Activated naive CD8-positive, alpha-beta T cell treated with anti-CD3 and anti-CD28 coated beads, Interleukin-2, amount 50 U/mL, for 24 hours (primary cell): ENCODE measurements around the gene NDUFB2.
"Not testable (repeated sequence)": the region's sequence is repeated elsewhere in the genome, so short reads cannot be mapped to it uniquely, and the experiment has no call there.

ENCODE experiments used
- ATAC-seq: fragments of 150-1000 bp; cut with Tn5 transposase; one replicate; pipeline ENCODE4 v1.10.0; 2021
- DNase-seq: peaks from one replicate; pipeline ENCODE4 v3.0.0; 2021
- H3K27ac Mint-ChIP-seq: one replicate; pipeline ENCODE4 v1.8.0; 2021; ENCODE audit warnings: mild to moderate bottlenecking, mixed read lengths
- H3K27me3 Mint-ChIP-seq: one replicate; pipeline ENCODE4 v1.8.0; 2021; ENCODE audit warnings: mixed read lengths
- H3K36me3 Mint-ChIP-seq: one replicate; pipeline ENCODE4 v1.8.0; 2021; ENCODE audit warnings: low read depth, mixed read lengths
- H3K4me1 Mint-ChIP-seq: one replicate; pipeline ENCODE4 v1.8.0; 2021; ENCODE audit warnings: mixed read lengths
- H3K4me3 Mint-ChIP-seq: one replicate; pipeline ENCODE4 v1.8.0; 2021; ENCODE audit warnings: mild to moderate bottlenecking, moderate library complexity, mixed read lengths
- H3K9me3 Mint-ChIP-seq: one replicate; pipeline ENCODE4 v1.8.0; 2021; ENCODE audit warnings: mixed read lengths

The NDUFB2 gene

DNA sequence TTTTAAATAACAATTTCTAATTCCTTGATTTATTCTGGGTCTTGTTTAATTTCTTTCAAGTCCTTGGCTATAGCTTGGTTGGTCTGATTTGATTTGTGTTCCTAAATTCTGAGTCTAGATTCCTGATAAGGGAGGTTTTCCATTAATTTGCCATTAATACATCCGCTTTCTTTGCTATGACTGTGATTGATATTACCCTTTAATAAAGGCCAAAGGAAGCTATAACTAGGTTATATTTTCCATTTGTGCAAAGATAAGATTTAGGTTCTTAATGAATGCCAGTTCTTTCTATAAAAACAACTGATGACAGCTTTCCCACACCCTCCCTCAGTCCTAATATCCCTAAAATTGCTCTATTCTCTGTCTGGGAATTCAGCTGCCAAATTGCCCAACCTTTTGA lies 28.2 kb downstream of the NDUFB2 start:
- DNase-seq (no peak), ATAC-seq (no peak)
- no peak overlapping the region for H3K4me3 Mint-ChIP-seq
- no peak overlapping the region for H3K27ac Mint-ChIP-seq
- no peaks in the 10 kb centered on the region for H3K9me3 Mint-ChIP-seq
- peaks cover 32% of the 10 kb centered on the region for H3K4me1 Mint-ChIP-seq
- peaks cover 4% of the 10 kb centered on the region for H3K36me3 Mint-ChIP-seq
- no peaks in the 10 kb centered on the region for H3K27me3 Mint-ChIP-seq

DNA sequence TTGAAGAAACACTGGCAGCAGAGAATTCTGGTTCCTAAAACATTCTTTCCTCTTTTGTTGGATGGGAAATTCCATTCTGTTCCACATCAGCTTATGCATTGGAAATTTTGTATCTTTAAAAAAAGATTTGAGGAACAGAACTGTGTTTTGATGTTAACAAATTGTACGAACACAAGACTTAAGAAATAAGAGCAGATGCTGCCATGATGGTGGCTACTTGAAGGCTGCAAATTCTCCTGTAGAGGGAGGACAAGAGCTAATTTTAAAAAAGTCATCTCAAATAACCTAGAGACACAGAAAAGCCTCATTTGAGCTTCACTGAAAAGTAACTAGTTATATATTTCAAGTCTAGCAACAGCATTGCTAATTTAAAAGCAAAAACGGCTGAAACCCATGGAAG lies 29.8 kb downstream of the NDUFB2 start:
- peak overlapping the region; percentile 45 for H3K27ac Mint-ChIP-seq
- peaks cover 29% of the 10 kb centered on the region for H3K4me1 Mint-ChIP-seq
- no peak for ATAC-seq
- H3K9me3 Mint-ChIP-seq = no peaks in the 10 kb centered on the region
- H3K4me3 Mint-ChIP-seq = no peak overlapping the region
- no peaks in the 10 kb centered on the region for H3K36me3 Mint-ChIP-seq
- H3K27me3 Mint-ChIP-seq = no peaks in the 10 kb centered on the region
- DNase-seq = no peak

DNA sequence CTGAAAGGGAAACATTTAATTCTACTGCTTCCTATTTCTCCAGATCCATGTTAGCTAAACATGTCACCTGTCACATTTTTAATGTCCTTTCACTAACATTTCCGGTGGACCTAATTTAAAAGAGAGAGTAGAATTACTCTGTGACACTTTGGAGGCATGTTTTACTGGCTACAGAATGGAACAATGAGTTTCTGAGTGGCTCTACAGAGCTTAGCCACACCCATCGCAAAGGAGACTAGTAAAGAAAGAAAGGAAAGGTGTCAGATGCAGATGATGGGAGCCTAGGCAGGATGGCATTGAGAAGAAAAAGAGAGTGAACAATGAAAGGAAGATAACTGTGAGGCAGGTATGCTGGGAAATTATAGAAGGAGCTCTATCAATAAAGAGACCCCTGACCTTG lies 35.9 kb downstream of the NDUFB2 start:
- no peak overlapping the region for H3K4me3 Mint-ChIP-seq
- H3K27ac Mint-ChIP-seq = no peak overlapping the region

DNA sequence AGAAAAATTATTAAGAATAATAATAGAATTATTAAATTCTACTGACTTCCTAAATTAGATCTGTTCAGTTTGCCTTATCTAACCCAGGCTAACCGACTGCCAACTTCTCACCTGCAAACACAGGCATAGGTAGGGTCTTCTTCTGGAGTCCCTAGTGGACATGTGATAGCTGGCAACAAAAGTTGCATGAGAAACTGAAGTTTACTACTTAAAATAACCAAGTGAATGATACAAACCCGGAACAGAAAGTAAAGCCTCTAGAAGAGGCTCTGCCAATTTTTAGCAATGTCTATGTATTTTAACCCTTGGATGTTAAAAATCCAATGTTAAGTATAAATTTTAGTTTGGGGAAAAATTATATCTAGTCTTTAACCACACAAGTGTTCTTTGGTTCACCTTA lies 37.6 kb downstream of the NDUFB2 start:
- H3K4me1 Mint-ChIP-seq = no peaks in the 10 kb centered on the region
- DNase-seq (no peak), ATAC-seq (no peak)
- no peaks in the 10 kb centered on the region for H3K9me3 Mint-ChIP-seq
- H3K4me3 Mint-ChIP-seq = no peak overlapping the region
- H3K27me3 Mint-ChIP-seq = no peaks in the 10 kb centered on the region
- H3K36me3 Mint-ChIP-seq = peaks cover 16% of the 10 kb centered on the region
- no peak overlapping the region for H3K27ac Mint-ChIP-seq

More for the DNA sequence above, 35.9 kb downstream of the NDUFB2 start:
- no peaks in the 10 kb centered on the region for H3K9me3 Mint-ChIP-seq
- peaks cover 9% of the 10 kb centered on the region for H3K36me3 Mint-ChIP-seq
- no peak for DNase-seq
- no peaks in the 10 kb centered on the region for H3K27me3 Mint-ChIP-seq
- ATAC-seq = no peak
- H3K4me1 Mint-ChIP-seq = no peaks in the 10 kb centered on the region

DNA sequence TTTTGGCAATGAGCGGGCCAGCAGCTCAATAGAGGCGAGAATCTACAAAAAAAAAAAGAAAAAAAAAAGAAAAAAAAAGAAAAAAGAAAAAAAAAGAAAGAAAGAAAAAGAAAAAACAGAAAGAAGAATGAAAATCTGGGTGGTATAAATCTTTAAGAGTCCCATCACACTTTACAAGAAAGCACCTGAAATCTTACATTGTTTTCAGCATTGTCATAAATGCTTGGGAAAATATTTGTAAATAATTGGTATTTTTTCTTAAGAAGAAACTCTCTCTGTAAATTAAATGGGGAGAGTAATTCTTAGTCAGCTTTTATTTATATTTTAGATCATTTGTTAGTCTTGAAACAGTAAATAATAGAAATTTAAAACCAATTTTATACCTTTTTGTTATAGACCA lies 38.2 kb downstream of the NDUFB2 start:
- Mint-ChIP-seq H3K4me1 (no peaks in the 10 kb centered on the region), H3K36me3 (peaks cover 19% of the 10 kb centered on the region), H3K27me3 (no peaks in the 10 kb centered on the region), H3K4me3 (no peak overlapping the region), H3K9me3 (no peaks in the 10 kb centered on the region), H3K27ac (no peak overlapping the region)
- DNase-seq = no peak
- no peak for ATAC-seq

DNA sequence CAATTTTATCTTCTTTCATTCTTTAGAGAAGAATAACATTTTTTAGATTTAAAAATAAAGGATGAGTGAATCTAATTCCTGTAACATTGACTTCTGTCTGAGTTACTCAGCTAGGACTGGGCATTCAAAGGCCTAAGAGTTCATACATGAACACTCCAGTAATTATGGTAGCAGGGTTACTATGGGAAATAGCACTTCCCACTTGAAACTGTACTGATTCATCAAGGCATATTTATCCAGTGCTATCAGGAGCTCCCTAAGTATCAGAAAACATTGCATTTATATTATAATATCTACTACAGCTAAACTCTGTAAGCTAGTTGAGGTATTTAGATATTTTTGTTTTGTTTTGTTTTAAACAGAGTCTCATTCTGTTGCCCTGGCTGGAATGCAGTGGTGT lies 41.8 kb downstream of the NDUFB2 start:
- Mint-ChIP-seq H3K27ac (no peak overlapping the region), H3K36me3 (peaks cover 20% of the 10 kb centered on the region), H3K4me3 (no peak overlapping the region), H3K27me3 (no peaks in the 10 kb centered on the region), H3K9me3 (no peaks in the 10 kb centered on the region), H3K4me1 (no peaks in the 10 kb centered on the region)
- no peak for ATAC-seq
- DNase-seq = no peak

DNA sequence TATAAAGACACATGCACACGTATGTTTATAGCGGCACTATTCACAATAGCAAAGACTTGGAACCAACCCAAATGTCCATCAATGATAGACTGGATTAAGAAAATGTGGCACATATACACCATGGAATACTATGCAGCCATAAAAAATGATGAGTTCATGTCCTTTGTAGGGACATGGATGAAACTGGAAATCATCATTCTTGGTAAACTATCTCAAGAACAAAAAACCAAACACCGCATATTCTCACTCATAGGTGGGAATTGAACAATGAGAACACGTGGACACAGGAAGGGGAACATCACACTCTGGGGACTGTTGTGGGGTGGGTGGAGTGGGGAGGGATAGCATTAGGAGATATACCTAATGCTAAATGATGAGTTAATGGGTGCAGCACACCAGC lies 46.7 kb downstream of the NDUFB2 start:
- H3K4me3 Mint-ChIP-seq, DNase-seq, H3K27ac Mint-ChIP-seq, H3K9me3 Mint-ChIP-seq, H3K27me3 Mint-ChIP-seq, H3K4me1 Mint-ChIP-seq, ATAC-seq: not testable (repeated sequence)
- H3K36me3 Mint-ChIP-seq = peaks cover 25% of the 10 kb centered on the region

DNA sequence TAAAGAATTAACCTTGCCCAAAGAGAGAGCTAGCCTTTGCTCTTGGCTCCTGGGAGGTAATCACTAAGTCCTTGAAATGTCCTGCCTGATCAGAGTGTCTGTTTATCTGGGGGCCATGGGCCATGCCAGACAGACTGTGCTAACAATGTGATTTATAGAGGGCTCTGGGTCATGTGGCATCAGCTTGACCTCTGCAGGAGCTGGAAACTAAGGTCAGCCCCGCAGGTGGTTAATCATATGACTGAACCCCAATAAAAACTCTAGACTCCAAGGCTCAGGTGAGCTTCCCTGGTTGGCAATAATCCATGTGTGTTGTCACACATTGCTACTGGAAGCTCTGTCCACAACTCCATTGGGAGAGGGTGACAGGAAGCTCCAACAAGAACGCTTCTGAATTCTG lies 47.5 kb downstream of the NDUFB2 start:
- H3K4me3 Mint-ChIP-seq = no peak overlapping the region
- H3K4me1 Mint-ChIP-seq = no peaks in the 10 kb centered on the region
- no peaks in the 10 kb centered on the region for H3K27me3 Mint-ChIP-seq
- ATAC-seq (no peak), DNase-seq (no peak)
- H3K36me3 Mint-ChIP-seq = peaks cover 22% of the 10 kb centered on the region
- no peak overlapping the region for H3K27ac Mint-ChIP-seq
- no peaks in the 10 kb centered on the region for H3K9me3 Mint-ChIP-seq

DNA sequence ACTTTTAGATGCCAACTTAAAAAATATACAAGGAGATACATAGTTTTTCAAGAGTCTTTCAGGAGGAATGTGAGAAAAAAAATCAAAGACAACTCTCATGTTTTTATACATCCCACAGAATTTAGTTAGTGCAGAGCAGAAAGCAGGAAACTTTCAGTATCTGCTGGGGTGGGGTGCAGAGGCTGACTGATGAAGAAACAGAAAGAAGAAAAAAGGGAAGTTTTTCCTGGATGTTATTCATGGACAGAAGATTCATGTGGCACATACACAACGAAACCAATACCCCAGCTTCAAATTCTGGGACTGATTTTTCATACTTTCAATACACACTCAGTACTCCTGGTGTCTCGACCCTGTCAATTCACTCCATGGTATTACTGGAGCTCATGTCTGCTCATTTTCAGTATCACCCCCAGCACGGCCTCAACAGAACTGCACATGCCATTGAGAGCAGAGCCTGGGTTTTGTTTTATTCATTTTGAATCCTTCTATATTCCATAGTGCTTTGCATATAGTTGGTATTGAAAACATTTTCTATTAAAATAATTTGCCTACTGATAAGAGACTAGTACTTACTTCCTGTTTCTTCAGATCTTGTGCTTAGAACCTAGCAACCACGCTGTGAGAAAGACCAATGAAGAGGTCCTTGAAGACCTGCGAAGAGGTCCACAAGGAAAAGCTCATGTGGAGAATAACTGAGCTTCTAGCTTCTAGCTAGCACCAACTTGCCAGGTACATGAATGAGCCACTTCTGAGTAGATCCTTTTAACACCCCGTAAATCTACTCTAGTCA lies 49.0 kb downstream of the NDUFB2 start:
- Mint-ChIP-seq H3K27me3 (no peaks in the 10 kb centered on the region), H3K27ac (no peak overlapping the region), H3K4me3 (no peak overlapping the region), H3K9me3 (no peaks in the 10 kb centered on the region), H3K4me1 (no peaks in the 10 kb centered on the region), H3K36me3 (peaks cover 21% of the 10 kb centered on the region)
- DNase-seq (no peak), ATAC-seq (no peak)

DNA sequence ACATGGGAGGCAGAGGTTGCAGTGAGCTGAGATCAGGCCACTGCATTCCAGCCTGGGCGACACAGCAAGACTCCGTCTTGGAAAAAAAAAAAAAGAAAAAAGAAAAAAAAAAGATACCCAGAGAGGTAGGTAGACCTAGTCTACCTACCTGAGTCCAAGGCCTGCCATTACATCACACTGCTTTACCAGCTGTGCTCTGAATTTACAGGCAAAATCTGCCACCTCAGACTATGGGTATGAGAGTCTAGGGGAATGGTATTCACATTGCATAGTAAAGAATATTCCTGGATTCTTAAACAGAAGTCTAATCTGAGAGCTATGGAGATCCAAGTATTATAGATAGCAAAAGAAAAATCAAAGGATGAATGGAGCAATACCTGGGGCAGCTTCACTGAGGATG lies 50.2 kb downstream of the NDUFB2 start:
- no peak for DNase-seq
- Mint-ChIP-seq H3K4me1 (no peaks in the 10 kb centered on the region), H3K9me3 (no peaks in the 10 kb centered on the region), H3K4me3 (no peak overlapping the region), H3K27ac (no peak overlapping the region), H3K36me3 (peaks cover 21% of the 10 kb centered on the region), H3K27me3 (no peaks in the 10 kb centered on the region)
- no peak for ATAC-seq

DNA sequence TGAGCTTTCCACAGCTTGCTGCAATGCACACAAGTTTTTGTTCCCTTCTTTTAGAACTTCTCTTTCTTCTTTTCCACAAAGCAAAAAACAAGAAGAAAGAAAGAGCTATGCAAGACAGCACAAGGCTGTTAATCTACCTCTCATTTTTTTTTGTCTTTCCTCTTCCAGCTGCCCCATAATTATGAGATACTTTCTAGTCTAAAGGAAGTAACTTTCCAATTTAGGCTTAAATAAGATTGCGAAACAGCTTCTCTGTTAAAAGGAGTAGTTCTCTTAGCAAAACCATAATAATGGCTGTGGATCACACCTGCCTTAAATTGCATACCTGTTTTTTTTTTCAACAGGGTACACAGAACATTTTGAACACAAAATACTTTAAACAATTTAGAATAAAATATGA lies 56.0 kb downstream of the NDUFB2 start:
- DNase-seq = no peak
- Mint-ChIP-seq H3K4me1 (no peaks in the 10 kb centered on the region), H3K36me3 (peaks cover 12% of the 10 kb centered on the region), H3K27ac (no peak overlapping the region), H3K27me3 (no peaks in the 10 kb centered on the region), H3K9me3 (no peaks in the 10 kb centered on the region), H3K4me3 (no peak overlapping the region)
- ATAC-seq = no peak

DNA sequence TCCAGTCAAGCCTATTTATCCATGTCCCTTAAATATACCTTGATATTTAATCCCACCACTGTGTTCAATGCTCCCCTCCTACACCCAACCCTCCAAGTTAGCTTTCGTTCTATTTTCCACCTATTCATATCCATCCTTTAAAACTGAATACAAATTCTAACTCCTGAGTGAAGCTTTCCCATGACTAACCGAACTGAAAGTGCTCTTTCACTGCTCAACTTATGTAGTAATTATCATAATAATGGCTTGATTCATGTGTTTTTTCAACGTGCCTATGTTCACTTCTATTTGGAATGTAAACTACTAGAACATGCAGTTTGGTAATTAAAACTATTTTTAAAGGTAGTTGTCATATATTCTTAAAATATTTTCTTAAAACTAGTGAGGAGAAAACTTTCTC lies 58.0 kb downstream of the NDUFB2 start:
- peaks cover 13% of the 10 kb centered on the region for H3K36me3 Mint-ChIP-seq
- H3K4me3 Mint-ChIP-seq = no peak overlapping the region
- H3K27ac Mint-ChIP-seq = no peak overlapping the region
- H3K4me1 Mint-ChIP-seq = no peaks in the 10 kb centered on the region
- H3K9me3 Mint-ChIP-seq = no peaks in the 10 kb centered on the region
- H3K27me3 Mint-ChIP-seq = no peaks in the 10 kb centered on the region
- DNase-seq (no peak), ATAC-seq (no peak)
